Activated T-helper 9 cell treated with anti-CD3 and anti-CD28 coated beads, Interleukin-2, amount 50 U/mL, for 16 hours (primary cell): ENCODE measurements around the gene MYBPC2.
A peak's percentile ranks its signal among the peaks of the same experiment; 100 is the strongest.
"Not testable (repeated sequence)": the region's sequence is repeated elsewhere in the genome, so short reads cannot be mapped to it uniquely, and the experiment has no call there.

Experiments
- DNase-seq: peaks from one replicate; pipeline ENCODE4 v3.0.0-alpha.2; 2020; ENCODE audit warnings: low read depth

Gene MYBPC2

DNA sequence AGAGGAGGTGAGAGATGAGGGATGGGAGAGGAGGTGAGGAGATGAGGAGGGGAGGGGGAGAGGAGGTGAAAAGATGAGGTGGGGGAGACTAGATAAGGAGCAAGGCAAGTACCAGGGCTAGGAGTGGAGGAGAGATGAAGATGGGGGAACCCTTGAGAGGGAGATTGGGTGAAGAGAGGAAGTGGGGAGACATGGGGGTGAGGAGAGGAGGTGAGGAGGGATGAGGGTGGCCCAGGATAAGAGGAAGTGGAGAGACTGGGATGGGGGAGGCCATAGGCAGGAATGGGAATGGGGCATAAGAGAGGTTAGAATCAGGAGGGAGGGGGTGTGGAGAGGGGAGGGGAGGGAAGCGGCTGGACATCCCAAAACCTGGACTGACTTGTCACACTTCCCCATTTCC lies 26.9 kb downstream of the MYBPC2 start:
- DNase-seq, result no peak

- no peak for DNase-seq
Observed at GRCh38 chr19:50460161-50460765, 27.6 kb downstream of the MYBPC2 start.

GRCh38 chr19:50461066-50461875 lies 28.6 kb downstream of the MYBPC2 start:
- peak; percentile 21 for DNase-seq

DNA sequence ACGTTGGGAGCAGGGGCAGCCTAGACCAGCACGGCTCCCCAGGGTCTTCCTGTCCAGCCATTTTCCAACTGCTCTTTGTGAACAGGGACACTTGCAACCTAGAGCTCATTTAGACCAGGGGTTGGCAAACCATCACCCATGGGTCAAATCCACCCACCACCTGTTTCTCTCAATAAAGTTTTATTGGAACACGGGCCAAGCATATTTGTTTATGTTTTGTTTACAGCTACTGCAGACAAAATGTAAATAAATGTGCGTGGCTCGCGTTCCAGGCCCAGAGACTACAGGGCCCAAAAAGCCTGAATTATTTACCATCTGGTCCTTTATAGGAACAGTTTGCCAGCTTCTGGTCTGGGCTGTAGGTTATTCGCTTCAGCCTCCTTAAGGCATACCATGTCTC lies 30.3 kb downstream of the MYBPC2 start:
- DNase-seq, result no peak

DNA sequence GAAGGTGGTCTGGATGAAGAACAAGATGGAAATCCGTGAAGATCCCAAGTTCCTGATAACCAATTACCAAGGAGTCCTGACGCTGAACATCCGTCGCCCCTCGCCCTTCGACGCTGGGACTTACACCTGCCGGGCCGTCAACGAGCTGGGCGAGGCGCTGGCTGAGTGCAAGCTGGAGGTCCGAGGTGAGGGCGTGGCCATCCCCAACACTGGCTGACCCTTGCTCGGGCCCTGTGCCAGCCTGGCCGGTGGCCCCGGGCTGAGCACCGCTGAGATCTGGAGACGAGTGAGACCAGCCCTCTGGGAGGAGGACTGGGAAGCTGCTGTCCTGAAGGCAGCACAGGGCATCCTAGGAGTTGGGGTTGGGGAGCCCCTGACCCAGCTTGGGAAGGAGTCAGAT lies 31.7 kb downstream of the MYBPC2 start:
- DNase-seq, result no peak

- no peak for DNase-seq
Observed at GRCh38 chr19:50465000-50465399, 32.3 kb downstream of the MYBPC2 start.

GRCh38 chr19:50465986-50466705 lies 33.5 kb downstream of the MYBPC2 start:
- DNase-seq, result no peak

DNA sequence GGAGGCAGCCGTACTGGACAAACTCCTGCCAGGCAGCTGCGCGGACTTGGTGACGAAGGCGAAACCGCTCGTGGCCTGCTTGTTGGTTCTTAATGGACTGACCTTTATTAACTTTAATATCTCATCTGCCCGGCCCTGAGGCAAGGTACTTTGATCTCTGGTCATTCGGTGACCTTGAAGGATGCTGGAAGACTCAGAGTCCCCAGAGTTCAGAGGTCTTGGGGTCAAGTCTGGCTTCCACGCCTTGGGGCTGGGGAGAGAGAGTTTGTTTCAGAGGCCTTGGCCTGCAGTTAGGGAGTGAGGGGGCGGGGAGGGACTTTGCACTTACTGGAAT lies 34.0 kb downstream of the MYBPC2 start:
- DNase-seq, result no peak

- no peak for DNase-seq
Observed at GRCh38 chr19:50467566-50467965, 34.9 kb downstream of the MYBPC2 start.

DNA sequence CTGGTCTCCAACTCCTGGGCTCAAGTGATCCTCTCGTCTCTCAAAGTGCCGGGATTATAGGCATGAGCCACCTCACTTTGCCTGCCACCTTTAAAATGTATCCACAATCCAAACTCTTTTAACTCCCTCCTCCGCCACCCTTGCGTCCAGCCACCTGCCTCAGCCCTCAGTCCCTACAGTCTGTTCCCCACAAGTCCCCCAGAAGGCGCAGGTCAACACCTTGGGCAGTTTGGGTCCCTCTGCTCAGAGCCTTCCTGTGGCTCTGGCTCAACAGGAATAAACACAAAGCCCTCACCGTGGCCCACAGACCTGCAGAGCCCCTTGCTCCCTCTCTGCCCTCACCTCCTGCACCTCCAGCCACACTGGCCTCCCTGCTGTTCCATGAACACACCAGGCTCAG lies 36.1 kb downstream of the MYBPC2 start:
- DNase-seq, result no peak

DNA sequence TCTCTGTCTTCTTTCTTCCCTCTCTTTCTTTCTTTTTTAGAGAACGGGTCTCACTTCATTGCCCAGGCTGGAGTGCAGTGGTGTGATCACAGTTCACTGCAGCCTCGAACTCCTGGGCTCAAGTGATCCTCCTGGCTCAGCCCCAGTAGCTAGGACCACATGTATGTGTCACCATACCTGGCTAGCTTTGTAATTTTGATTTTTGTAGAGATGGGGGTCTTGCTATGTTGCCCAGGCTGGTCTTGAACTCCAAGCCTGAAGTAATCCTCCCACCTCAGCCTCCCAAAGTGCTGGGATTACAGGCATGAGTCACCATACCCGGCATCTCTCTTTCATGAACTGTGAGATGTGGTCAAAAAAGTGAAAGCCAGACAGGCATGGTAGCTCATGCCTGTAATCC lies 40.6 kb downstream of the MYBPC2 start:
- DNase-seq, result not testable (repeated sequence)

DNA sequence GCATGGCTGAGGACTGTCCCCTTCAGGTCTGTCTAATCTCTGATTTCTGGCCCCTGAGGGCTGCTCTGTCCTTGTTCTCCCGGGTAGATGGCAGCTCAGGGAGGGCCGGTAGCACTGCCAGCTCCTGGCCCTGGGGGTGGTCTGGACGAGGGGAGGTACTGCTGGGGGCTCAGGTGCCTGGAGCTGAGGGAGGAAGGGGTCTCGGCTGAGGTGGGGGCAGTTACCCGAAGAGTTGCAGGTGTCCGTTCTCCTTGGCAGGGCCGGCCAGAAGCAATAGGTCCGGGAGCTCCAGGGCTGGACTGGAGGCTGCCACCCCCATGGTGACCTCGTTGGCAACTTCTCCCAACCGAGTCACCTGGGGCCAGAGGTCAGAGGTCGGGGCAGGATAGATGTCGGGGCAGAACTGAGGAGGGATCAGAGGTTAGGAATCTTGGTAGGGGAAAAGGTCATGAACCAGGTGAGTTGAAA lies 42.4 kb downstream of the MYBPC2 start:
- DNase-seq, result no peak

- DNase-seq, result no peak
Observed at GRCh38 chr19:50475736-50476223, 43.1 kb downstream of the MYBPC2 start.

GRCh38 chr19:50476224-50476906 lies 43.7 kb downstream of the MYBPC2 start, which contains the start of the genes EMC10 and GARIN5A:
TSS of gene EMC10 (plus strand) at chr19:50476507. CDS start at chr19:50476545, 38 bp downstream.
TSS of gene GARIN5A (minus strand) at chr19:50476848. CDS start at chr19:50476388, 460 bp downstream.
- peak; percentile 87 for DNase-seq

DNA sequence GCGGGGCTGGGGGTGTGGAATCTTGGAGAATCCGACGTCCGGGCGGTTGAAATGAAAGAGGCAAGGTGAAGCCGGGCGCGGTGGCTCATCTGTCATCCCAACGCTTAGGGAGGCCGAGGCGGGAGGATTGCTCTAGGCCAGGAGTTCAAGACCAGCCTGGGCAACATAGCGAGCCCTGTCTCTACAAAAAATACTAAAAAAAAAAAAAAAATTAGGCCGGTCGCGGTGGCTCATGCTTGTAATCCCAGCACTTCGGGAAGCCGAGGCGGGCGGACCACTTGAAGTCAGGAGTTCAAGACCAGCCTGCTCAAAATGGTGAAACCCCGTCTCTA lies 44.2 kb downstream of the MYBPC2 start:
- DNase-seq, result no peak

- DNase-seq, result no peak
Observed at GRCh38 chr19:50477751-50478515, 45.2 kb downstream of the MYBPC2 start.

DNA sequence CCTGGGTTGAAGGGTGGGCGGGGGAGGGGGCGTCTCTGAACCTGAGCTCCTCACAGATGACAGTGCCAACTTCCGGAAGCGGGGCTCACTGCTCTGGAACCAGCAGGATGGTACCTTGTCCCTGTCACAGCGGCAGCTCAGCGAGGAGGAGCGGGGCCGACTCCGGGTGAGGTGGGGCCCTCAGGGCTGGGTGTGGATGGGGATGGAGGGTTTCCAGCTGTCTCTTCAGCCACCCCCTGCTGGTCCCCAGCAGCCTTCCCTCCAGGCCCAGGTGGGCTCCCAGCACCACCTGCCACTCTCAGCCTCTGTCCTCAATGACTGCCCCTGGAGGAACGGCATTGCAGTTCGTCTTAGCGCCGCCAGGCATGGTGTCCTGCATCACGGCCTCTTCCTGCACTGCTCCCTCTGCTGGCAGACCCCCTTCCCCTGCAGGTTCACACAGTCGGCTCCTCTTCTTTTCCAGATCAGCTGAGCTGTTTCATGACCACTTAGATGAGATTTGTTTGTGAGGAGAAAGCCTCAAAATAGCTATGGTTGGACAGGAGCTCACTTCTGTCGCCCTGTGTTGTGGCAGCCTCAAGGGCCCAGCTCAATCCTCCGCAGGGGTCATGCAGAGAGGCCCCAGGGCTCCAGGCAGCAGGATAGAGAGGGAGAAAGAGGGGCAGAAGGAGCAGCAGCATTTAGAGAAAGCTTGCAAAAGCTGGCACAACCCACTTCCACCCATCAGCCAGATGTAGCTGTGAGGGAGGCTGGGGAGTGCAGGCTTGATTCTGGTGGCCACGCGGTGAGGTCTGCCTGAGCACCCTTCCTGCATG lies 46.4 kb downstream of the MYBPC2 start:
- no peak for DNase-seq

- DNase-seq, result no peak
Observed at GRCh38 chr19:50479761-50480251, 47.1 kb downstream of the MYBPC2 start.

DNA sequence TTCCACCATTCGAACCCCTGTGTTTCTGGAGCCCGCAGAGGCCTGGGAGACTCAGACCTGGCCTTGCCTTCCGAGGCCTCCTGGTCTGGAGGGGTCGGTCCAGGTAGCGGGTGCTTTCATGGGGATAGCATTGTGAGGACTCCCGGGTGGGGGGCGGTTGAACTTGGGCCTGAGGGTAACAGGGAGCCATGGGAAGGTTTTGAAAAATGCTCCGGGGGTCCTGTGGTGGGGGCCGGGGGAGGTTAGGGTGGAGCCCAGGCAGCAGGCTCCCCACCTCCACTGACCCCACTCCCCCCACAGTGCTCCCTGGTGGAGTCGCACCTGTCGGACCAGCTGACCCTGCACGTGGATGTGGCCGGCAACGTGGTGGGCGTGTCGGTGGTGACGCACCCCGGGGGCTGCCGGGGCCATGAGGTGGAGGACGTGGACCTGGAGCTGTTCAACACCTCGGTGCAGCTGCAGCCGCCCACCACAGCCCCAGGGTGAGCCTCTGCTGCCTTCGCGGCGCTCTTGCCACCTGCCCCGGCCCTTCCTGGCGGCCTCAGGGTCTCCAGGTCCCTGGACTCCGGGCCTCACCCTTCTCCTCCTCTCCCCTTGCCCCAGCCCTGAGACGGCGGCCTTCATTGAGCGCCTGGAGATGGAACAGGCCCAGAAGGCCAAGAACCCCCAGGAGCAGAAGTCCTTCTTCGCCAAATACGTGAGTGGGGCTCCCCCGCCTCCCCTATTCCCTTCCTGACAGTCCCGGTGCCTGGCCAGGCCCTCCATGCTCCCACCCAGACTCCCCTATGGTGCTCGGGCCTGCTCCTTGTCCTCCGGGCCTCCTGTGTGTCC lies 47.8 kb downstream of the MYBPC2 start:
- DNase-seq, result no peak
